Activated naive CD4-positive, alpha-beta T cell treated with anti-CD3 and anti-CD28 coated beads for 36 hours (primary cell): ENCODE data around the gene ERAP2. TPM values are rescaled to one million over a fixed set of nuclear protein-coding genes. Genes with fewer than 3 reads are reported as not detected.
"Not testable (repeated sequence)": the region's sequence is repeated elsewhere in the genome, so short reads cannot be mapped to it uniquely, and the experiment has no call there.

Source experiments
- CTCF ChIA-PET: fragments of 350-600 bp; sonication (Branson Sonifier 250); formaldehyde crosslinking; loops from one replicate; lab custom pipeline; 2021; ENCODE audit warnings: antibody characterized with exemption; lab: Charles Lee
- DNase-seq: peaks from one replicate; pipeline ENCODE4 v3.0.0-alpha.2; 2020
- H3K27ac Mint-ChIP-seq: one replicate; pipeline ENCODE4 v1.8.0; 2021; ENCODE audit warnings: mild to moderate bottlenecking, mixed read lengths
- H3K27me3 Mint-ChIP-seq: one replicate; pipeline ENCODE4 v1.8.0; 2021; ENCODE audit warnings: low read depth, mixed read lengths
- H3K36me3 Mint-ChIP-seq: one replicate; pipeline ENCODE4 v1.8.0; 2021; ENCODE audit warnings: low read depth, mixed read lengths
- H3K4me1 Mint-ChIP-seq: one replicate; pipeline ENCODE4 v1.8.0; 2021; ENCODE audit warnings: low read depth, mixed read lengths
- H3K4me3 Mint-ChIP-seq: one replicate; pipeline ENCODE4 v1.8.0; 2021; ENCODE audit warnings: mild to moderate bottlenecking, moderate library complexity, mixed read lengths
- H3K9me3 Mint-ChIP-seq: one replicate; pipeline ENCODE4 v1.8.0; 2021; ENCODE audit warnings: mixed read lengths
- intact Hi-C: fragments of 100-400 bp; cut with micrococcal nuclease; formaldehyde crosslinking; loops from one replicate; pipeline ENCODE4 v1.15.1; 2023
- total RNA-seq, 2 experiments: library from RNA; stranded (reverse); gene quantifications; one replicate each; pipeline ENCODE4 v1.2.3, GENCODE V29; 2021

The ERAP2 gene
- total RNA-seq, 2 experiments from 2014 or later = 108 to 111 TPM

GRCh38 chr5:96864922-96865530 lies 11.3 kb upstream of the ERAP2 start:
- intact Hi-C loops = loop anchor here (1.0 to 10.0 kb wide), 4 partner anchors 32 to 520 kb away; partner anchors contain the start of gene ERAP1
- H3K4me1 Mint-ChIP-seq = peaks cover 42% of the 10 kb centered on the region
- H3K36me3 Mint-ChIP-seq = no peaks in the 10 kb centered on the region
- CTCF ChIA-PET = interaction anchor here (0.6 to 1.4 kb wide), 6 partner anchors 172 to 298 kb away, joined by 3 to 9 read pairs (median 3); partner anchors contain the start of gene LIX1
- DNase-seq = no peak
- H3K4me3 Mint-ChIP-seq = no peak overlapping the region
- H3K27ac Mint-ChIP-seq = no peak overlapping the region
- peaks cover 2% of the 10 kb centered on the region for H3K27me3 Mint-ChIP-seq
- no peaks in the 10 kb centered on the region for H3K9me3 Mint-ChIP-seq

DNA sequence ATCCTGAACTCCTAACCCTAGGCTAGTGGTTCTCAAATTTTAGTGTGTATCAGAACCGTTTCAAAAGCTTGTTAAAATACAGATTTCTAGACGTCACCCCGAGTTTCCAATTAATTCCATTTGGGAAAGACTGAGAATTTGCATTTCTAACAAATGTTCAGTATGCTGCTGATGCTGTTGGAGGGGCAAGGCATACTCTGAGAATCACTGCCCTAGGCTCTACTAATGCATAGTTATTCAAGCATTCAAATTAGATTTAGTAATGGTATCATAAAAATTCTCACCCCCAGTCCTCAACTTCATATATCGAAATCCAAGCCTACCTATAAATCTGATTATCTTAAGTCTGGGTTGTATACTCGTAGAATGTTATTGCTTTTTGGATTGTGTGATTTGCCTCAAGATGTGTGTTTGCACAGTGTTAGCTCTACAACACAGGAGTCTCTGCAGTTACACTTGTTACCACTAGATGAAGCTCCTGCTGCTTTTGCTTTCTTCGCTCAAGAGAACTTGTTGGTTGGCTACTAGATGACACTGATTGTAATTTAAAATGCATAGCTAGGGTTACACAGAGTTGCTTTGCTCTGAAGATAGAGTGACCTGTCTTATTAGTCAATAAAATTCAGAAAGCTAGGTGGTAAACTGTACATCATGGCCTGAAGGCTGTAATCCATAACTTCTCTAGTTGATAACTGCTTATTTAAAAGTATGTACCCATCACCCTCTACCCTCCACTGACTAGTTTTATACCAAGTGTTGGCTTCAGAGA lies 7.5 kb upstream of the ERAP2 start:
- peaks cover 54% of the 10 kb centered on the region for H3K4me1 Mint-ChIP-seq
- no peaks in the 10 kb centered on the region for H3K9me3 Mint-ChIP-seq
- no peak overlapping the region for H3K4me3 Mint-ChIP-seq
- H3K36me3 Mint-ChIP-seq = no peaks in the 10 kb centered on the region
- H3K27ac Mint-ChIP-seq = peak overlapping the region; percentile 93
- CTCF ChIA-PET = interaction anchor here (0.6 to 7.8 kb wide), 76 partner anchors 9 to 304 kb away, joined by 3 to 85 read pairs (median 5); partner anchors contain the start of genes ERAP1, LIX1 and LNPEP
- DNase-seq = peak; percentile 39
- intact Hi-C loops = loop anchor here (1.0 to 10.0 kb wide), 8 partner anchors 89 to 524 kb away; partner anchors contain the start of gene LIX1
- H3K27me3 Mint-ChIP-seq = no peaks in the 10 kb centered on the region

DNA sequence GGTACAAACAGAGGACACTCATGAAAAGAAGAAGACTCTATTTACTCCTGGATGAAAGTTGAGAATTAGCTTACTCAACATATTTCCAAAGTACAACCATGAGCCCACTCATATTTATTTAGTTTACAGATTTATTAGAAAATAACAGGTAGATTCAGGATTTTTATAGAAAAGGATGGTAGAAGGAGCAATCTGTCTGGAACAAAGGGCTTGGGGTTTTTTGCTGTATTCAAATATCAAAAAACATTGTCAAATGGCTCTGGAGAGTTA lies 7.0 kb upstream of the ERAP2 start:
- H3K27me3 Mint-ChIP-seq = no peaks in the 10 kb centered on the region
- intact Hi-C loops = loop anchor here (1.0 to 10.0 kb wide), 8 partner anchors 88 to 525 kb away; partner anchors contain the start of gene LIX1
- no peak overlapping the region for H3K4me3 Mint-ChIP-seq
- H3K27ac Mint-ChIP-seq = peak overlapping the region; percentile 93
- CTCF ChIA-PET = interaction anchor here (0.6 to 7.8 kb wide), 70 partner anchors 8 to 303 kb away, joined by 3 to 85 read pairs (median 5); partner anchors contain the start of genes ERAP1, LIX1 and LNPEP
- no peak for DNase-seq
- peaks cover 54% of the 10 kb centered on the region for H3K4me1 Mint-ChIP-seq
- no peaks in the 10 kb centered on the region for H3K36me3 Mint-ChIP-seq
- H3K9me3 Mint-ChIP-seq = no peaks in the 10 kb centered on the region

- peak; percentile 78 for DNase-seq
Measured at GRCh38 chr5:96870094-96871026, 5.9 kb upstream of the ERAP2 start.

GRCh38 chr5:96871027-96871399 lies 5.3 kb upstream of the ERAP2 start:
- CTCF ChIA-PET = interaction anchor here (0.5 to 7.8 kb wide), 5 partner anchors 26 to 532 kb away, joined by 3 to 85 read pairs (median 4); no protein-coding TSS in a partner anchor
- H3K4me3 Mint-ChIP-seq = peak overlapping the region; percentile 58
- intact Hi-C loops = loop anchor here (1.0 to 5.0 kb wide), 8 partner anchors 25 to 1901 kb away; partner anchors contain the start of genes CAST and RGMB
- DNase-seq = no peak
- no peaks in the 10 kb centered on the region for H3K27me3 Mint-ChIP-seq
- H3K9me3 Mint-ChIP-seq = no peaks in the 10 kb centered on the region
- peak overlapping the region; percentile 93 for H3K27ac Mint-ChIP-seq
- H3K4me1 Mint-ChIP-seq = peaks cover 68% of the 10 kb centered on the region
- H3K36me3 Mint-ChIP-seq = no peaks in the 10 kb centered on the region

More at GRCh38 chr5:96870094-96871026, 5.9 kb upstream of the ERAP2 start:
- Mint-ChIP-seq H3K4me3 (peak overlapping the region; percentile 58), H3K27me3 (no peaks in the 10 kb centered on the region), H3K27ac (peak overlapping the region; percentile 93), H3K9me3 (no peaks in the 10 kb centered on the region), H3K36me3 (no peaks in the 10 kb centered on the region), H3K4me1 (peaks cover 62% of the 10 kb centered on the region)
- intact Hi-C loops = loop anchor here (1.0 to 5.0 kb wide), 11 partner anchors 26 to 1902 kb away; partner anchors contain the start of genes CAST and RGMB
- CTCF ChIA-PET = interaction anchor here (0.5 to 7.8 kb wide), 33 partner anchors 11 to 532 kb away, joined by 3 to 85 read pairs (median 7); partner anchors contain the start of genes ERAP1 and LIX1

- no peaks in the 10 kb centered on the region for H3K9me3 Mint-ChIP-seq
- CTCF ChIA-PET = interaction anchor here (0.7 to 7.8 kb wide), 4 partner anchors 13 to 291 kb away, joined by 3 to 85 read pairs (median 4); no protein-coding TSS in a partner anchor
- DNase-seq = no peak
- H3K4me3 Mint-ChIP-seq = peak overlapping the region; percentile 58
- intact Hi-C loops = loop anchor here (1.0 to 5.0 kb wide), 8 partner anchors 25 to 1901 kb away; partner anchors contain the start of genes CAST and RGMB
- H3K27me3 Mint-ChIP-seq = no peaks in the 10 kb centered on the region
- peaks cover 68% of the 10 kb centered on the region for H3K4me1 Mint-ChIP-seq
- peak overlapping the region; percentile 93 for H3K27ac Mint-ChIP-seq
- no peaks in the 10 kb centered on the region for H3K36me3 Mint-ChIP-seq
Measured at GRCh38 chr5:96871686-96872085, 4.6 kb upstream of the ERAP2 start.

DNA sequence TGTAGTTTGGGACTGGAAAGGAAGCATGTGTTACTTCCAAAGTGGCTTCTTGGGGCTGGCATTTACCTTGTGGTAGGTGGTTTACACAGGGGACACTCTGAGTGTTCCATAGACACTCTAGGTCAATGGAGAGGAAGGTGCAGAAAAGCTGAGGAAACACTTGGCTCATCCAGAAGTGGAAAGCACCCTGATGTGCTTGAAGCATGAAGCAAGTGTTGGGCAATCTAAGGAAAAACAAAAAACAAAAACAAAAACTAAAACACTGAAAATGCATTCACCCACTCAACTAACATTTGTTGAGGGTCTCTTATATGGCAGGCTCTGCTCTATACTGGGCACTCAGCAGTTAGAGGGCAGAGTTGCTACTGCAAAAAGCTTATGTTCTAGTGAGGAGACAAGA lies 2.9 kb upstream of the ERAP2 start:
- Mint-ChIP-seq H3K27ac (peak overlapping the region; percentile 80), H3K4me1 (peaks cover 70% of the 10 kb centered on the region), H3K27me3 (no peaks in the 10 kb centered on the region), H3K4me3 (no peak overlapping the region), H3K9me3 (no peaks in the 10 kb centered on the region), H3K36me3 (no peaks in the 10 kb centered on the region)
- CTCF ChIA-PET = interaction anchor here (0.7 to 7.8 kb wide), 7 partner anchors 20 to 289 kb away, joined by 4 to 85 read pairs (median 6); partner anchors contain the start of gene LNPEP
- DNase-seq = no peak
- intact Hi-C loops = loop anchor here (5.0 kb wide), 2 partner anchors 211 to 1899 kb away; partner anchors contain the start of genes CAST and RGMB

- CTCF ChIA-PET = interaction anchor here (0.7 to 2.0 kb wide), 5 partner anchors 22 to 287 kb away, joined by 4 to 7 read pairs (median 6); no protein-coding TSS in a partner anchor
- intact Hi-C loops = loop anchor here (5.0 kb wide), 3 partner anchors 212 to 1898 kb away; partner anchors contain the start of genes CAST, GLRX and RGMB
- peak overlapping the region; percentile 95 for H3K27ac Mint-ChIP-seq
- no peaks in the 10 kb centered on the region for H3K9me3 Mint-ChIP-seq
- H3K27me3 Mint-ChIP-seq = no peaks in the 10 kb centered on the region
- peaks cover 2% of the 10 kb centered on the region for H3K36me3 Mint-ChIP-seq
- DNase-seq = no peak
- no peak overlapping the region for H3K4me3 Mint-ChIP-seq
- peaks cover 68% of the 10 kb centered on the region for H3K4me1 Mint-ChIP-seq
Measured at GRCh38 chr5:96874631-96875030, 1.7 kb upstream of the ERAP2 start.

GRCh38 chr5:96875791-96876291 lies 459 bp upstream of the ERAP2 start:
- H3K9me3 Mint-ChIP-seq = no peaks in the 10 kb centered on the region
- H3K4me3 Mint-ChIP-seq = peak overlapping the region; percentile 90
- H3K36me3 Mint-ChIP-seq = peaks cover 13% of the 10 kb centered on the region
- peak overlapping the region; percentile 95 for H3K27ac Mint-ChIP-seq
- intact Hi-C loops = loop anchor here (1.0 to 5.0 kb wide), 4 partner anchors 20 to 1054 kb away; partner anchors contain the start of gene GLRX
- H3K27me3 Mint-ChIP-seq = no peaks in the 10 kb centered on the region
- CTCF ChIA-PET = interaction anchor here (0.7 to 2.3 kb wide), 6 partner anchors 9 to 287 kb away, joined by 3 to 7 read pairs (median 4); no protein-coding TSS in a partner anchor
- peaks cover 68% of the 10 kb centered on the region for H3K4me1 Mint-ChIP-seq
- DNase-seq = peak; percentile 47

DNA sequence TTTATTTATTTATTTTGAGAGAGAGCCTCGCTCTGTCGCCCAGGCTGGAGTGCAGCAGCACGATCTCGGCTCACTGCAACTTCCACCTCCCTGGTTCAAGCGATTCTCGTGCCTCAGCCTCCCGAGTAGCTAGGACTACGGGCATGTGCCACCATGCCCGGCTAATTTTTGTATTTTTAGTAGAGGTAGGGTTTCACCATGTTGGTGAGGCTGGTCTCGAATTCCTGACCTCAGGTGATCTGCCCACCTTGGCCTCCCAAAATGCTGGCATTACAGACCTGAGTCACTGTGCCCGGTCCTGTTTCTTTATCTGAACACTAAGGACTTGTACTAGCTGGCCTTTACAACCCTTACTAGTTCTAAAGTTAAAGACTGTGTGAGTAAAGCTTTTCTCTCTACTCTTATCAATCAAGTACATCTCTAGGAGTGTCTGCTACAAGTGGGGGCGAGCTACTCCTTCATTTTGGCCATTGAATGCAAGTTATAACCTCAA lies 723 bp downstream of the ERAP2 start:
- peak overlapping the region; percentile 90 for H3K4me3 Mint-ChIP-seq
- H3K4me1 Mint-ChIP-seq = peaks cover 70% of the 10 kb centered on the region
- not testable (repeated sequence) for H3K27me3 Mint-ChIP-seq, H3K9me3 Mint-ChIP-seq
- H3K36me3 Mint-ChIP-seq = peaks cover 25% of the 10 kb centered on the region
- peak; percentile 38 for DNase-seq
- intact Hi-C loops = loop anchor here (1.0 to 5.0 kb wide), 4 partner anchors 19 to 1055 kb away; partner anchors contain the start of gene GLRX
- CTCF ChIA-PET = interaction anchor here (1.0 to 2.3 kb wide), 9 partner anchors 8 to 286 kb away, joined by 3 to 13 read pairs (median 5); no protein-coding TSS in a partner anchor
- H3K27ac Mint-ChIP-seq = peak overlapping the region; percentile 95
